Peyer's patch (tissue), 4 donors: ENCODE results near the gene DLK1.

Source experiments
- CTCF ChIP-seq, 6 experiments: fragments of 450-650 bp in 4 of 6; fragments of 200-600 bp in 2 of 6; sonication (generic) in 1 of 6; IDR thresholded peaks; one replicate each; pipeline ENCODE4 v1.5.1; 2017 to 2019; ENCODE audit warnings: antibody characterized with exemption in 6 of 6, mild to moderate bottlenecking in 3 of 6, moderate library complexity in 1 of 6
- POLR2A ChIP-seq, 2 donors: fragments of 450-650 bp; IDR thresholded peaks; one replicate each; pipeline ENCODE4 v1.5.1; 2017; ENCODE audit warnings: antibody characterized with exemption in 2 of 2, mild to moderate bottlenecking in 2 of 2, moderate library complexity in 2 of 2

GRCh38 chr14:100770046-100770445, 43.4 kb downstream of the DLK1 start:
- TF ChIP-seq CTCF (IDR thresholded peaks at IDR 0.05) (no peak), POLR2A (IDR thresholded peaks at IDR 0.05) (no peak)
